ENCODE data around the gene NT5E. TPM values are rescaled to one million over a fixed set of nuclear protein-coding genes. Genes with fewer than 3 reads are reported as not detected.
A peak's percentile ranks its signal among the peaks of the same experiment; 100 is the strongest.

Gene NT5E
- total RNA-seq, 1 experiment from 2014 or later, result 84.6 TPM

DNA sequence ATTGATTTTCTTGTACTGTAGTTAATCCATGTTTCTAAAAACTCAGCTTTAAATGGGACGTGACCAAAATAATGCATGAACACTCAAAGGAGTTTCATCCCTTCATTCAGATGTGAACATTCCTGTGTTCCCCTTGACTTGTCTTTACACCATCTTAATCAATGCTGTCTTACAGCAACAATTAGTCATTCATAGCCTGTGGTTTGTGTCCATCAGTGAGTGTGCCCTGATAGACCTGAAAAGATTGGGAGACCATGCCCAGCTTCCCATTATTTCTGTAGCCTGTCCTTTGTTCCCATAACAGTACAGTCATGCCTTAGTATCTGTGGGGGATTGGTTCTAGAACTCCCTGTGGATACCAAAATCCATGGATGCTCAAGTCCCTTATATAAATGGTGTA, 23.9 kb downstream of the NT5E start:
- ChIA-PET POLR2A (ENCODE audit: unreplicated experiment) (no interaction called here), CTCF (no interaction called here)
- H3K4me2 ChIP-seq, result peak overlapping the region; percentile 40; the same call in 1 of the 2 replicates
- H3K27ac ChIP-seq, result peak overlapping the region; percentile 91
- H3K4me1 ChIP-seq (replicated peaks; ENCODE audit: insufficient read depth), result peaks cover 53% of the 10 kb centered on the region
- no peaks in the 10 kb centered on the region; the same call in 1 of the 2 replicates for H3K9me3 ChIP-seq (ENCODE audit: insufficient read depth, low read depth)
- peaks cover 50% of the 10 kb centered on the region for H3K36me3 ChIP-seq (ENCODE audit: low read depth)
- peaks cover 25% of the 10 kb centered on the region for H3F3A ChIP-seq (ENCODE audit: insufficient read depth, low read depth)
- TF ChIP-seq, protein P1, sequence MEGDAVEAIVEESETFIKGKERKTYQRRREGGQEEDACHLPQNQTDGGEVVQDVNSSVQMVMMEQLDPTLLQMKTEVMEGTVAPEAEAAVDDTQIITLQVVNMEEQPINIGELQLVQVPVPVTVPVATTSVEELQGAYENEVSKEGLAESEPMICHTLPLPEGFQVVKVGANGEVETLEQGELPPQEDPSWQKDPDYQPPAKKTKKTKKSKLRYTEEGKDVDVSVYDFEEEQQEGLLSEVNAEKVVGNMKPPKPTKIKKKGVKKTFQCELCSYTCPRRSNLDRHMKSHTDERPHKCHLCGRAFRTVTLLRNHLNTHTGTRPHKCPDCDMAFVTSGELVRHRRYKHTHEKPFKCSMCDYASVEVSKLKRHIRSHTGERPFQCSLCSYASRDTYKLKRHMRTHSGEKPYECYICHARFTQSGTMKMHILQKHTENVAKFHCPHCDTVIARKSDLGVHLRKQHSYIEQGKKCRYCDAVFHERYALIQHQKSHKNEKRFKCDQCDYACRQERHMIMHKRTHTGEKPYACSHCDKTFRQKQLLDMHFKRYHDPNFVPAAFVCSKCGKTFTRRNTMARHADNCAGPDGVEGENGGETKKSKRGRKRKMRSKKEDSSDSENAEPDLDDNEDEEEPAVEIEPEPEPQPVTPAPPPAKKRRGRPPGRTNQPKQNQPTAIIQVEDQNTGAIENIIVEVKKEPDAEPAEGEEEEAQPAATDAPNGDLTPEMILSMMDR (conservative IDR thresholded peaks at IDR 0.05), result no peak
- no peak for TF ChIP-seq EZH2 (IDR thresholded peaks at IDR 0.05; ENCODE audit: low read depth)
- no peak for DNase-seq
- no peak overlapping the region for H2AFZ ChIP-seq
- H3K9me2 ChIP-seq (ENCODE audit: insufficient read depth), result no peaks in the 10 kb centered on the region
- H3K79me2 ChIP-seq (ENCODE audit: low read depth), result peaks cover 23% of the 10 kb centered on the region; the same call in 1 of the 2 replicates
- intact Hi-C loops (cut with micrococcal nuclease; ENCODE audit: unreplicated experiment), result no loop called here
- H4K20me1 ChIP-seq (ENCODE audit: insufficient read depth), result no peaks in the 10 kb centered on the region
- no peak overlapping the region for H3K4me3 ChIP-seq
- BruUV-seq (replicated peaks), result no TSS peak
- no peaks in the 10 kb centered on the region for H3K27me3 ChIP-seq (ENCODE audit: insufficient read depth, low read depth)

GRCh38 chr6:85476532-85476931, 26.6 kb downstream of the NT5E start:
- TF ChIP-seq EZH2 (IDR thresholded peaks at IDR 0.05; ENCODE audit: low read depth), result no peak
- TF ChIP-seq, protein P1 (conservative IDR thresholded peaks at IDR 0.05), result no peak
- no peaks in the 10 kb centered on the region; the same call in 1 of the 2 replicates for H3K9me3 ChIP-seq (ENCODE audit: insufficient read depth, low read depth)
- ChIA-PET CTCF (no interaction called here), POLR2A (ENCODE audit: unreplicated experiment) (no interaction called here)
- peaks cover 35% of the 10 kb centered on the region for H3K36me3 ChIP-seq (ENCODE audit: low read depth)
- H4K20me1 ChIP-seq (ENCODE audit: insufficient read depth), result no peaks in the 10 kb centered on the region
- H3K9me2 ChIP-seq (ENCODE audit: insufficient read depth), result no peaks in the 10 kb centered on the region
- no peak overlapping the region for H2AFZ ChIP-seq
- peaks cover 26% of the 10 kb centered on the region for H3K4me1 ChIP-seq (replicated peaks; ENCODE audit: insufficient read depth)
- peaks cover 14% of the 10 kb centered on the region; the same call in 1 of the 2 replicates for H3K79me2 ChIP-seq (ENCODE audit: low read depth)
- no peak for DNase-seq
- H3K27ac ChIP-seq, result no peak overlapping the region
- H3K4me2 ChIP-seq, result no peak overlapping the region
- H3F3A ChIP-seq (ENCODE audit: insufficient read depth, low read depth), result peaks cover 22% of the 10 kb centered on the region
- H3K27me3 ChIP-seq (ENCODE audit: insufficient read depth, low read depth), result no peaks in the 10 kb centered on the region
- BruUV-seq (replicated peaks), result no TSS peak
- intact Hi-C loops (cut with micrococcal nuclease; ENCODE audit: unreplicated experiment), result no loop called here
- no peak overlapping the region for H3K4me3 ChIP-seq

GRCh38 chr6:85479208-85479607, 29.3 kb downstream of the NT5E start:
- Histone ChIP-seq H3K27me3 (ENCODE audit: insufficient read depth, low read depth) (no peaks in the 10 kb centered on the region), H3K9me3 (ENCODE audit: insufficient read depth, low read depth) (no peaks in the 10 kb centered on the region), H3K27ac (no peak overlapping the region), H3K4me1 (replicated peaks; ENCODE audit: insufficient read depth) (no peaks in the 10 kb centered on the region; the same call in 1 of the 2 replicates), H3K9me2 (ENCODE audit: insufficient read depth) (no peaks in the 10 kb centered on the region), H3F3A (ENCODE audit: insufficient read depth, low read depth) (peaks cover 11% of the 10 kb centered on the region; the same call in 1 of the 2 replicates), H3K4me3 (no peak overlapping the region), H3K36me3 (ENCODE audit: low read depth) (peaks cover 24% of the 10 kb centered on the region), H2AFZ (no peak overlapping the region), H3K79me2 (ENCODE audit: low read depth) (peaks cover 4% of the 10 kb centered on the region), H3K4me2 (no peak overlapping the region), H4K20me1 (ENCODE audit: insufficient read depth) (no peaks in the 10 kb centered on the region)
- no TSS peak for BruUV-seq (replicated peaks)
- intact Hi-C loops (cut with micrococcal nuclease; ENCODE audit: unreplicated experiment), result no loop called here
- no peak for DNase-seq
- TF ChIP-seq, protein P1 (conservative IDR thresholded peaks at IDR 0.05), result no peak
- no peak for TF ChIP-seq EZH2 (IDR thresholded peaks at IDR 0.05; ENCODE audit: low read depth)
- ChIA-PET CTCF (no interaction called here), POLR2A (ENCODE audit: unreplicated experiment) (no interaction called here)
